Astrocyte (in vitro differentiated cells and primary cell): ENCODE results near the gene PI16. TPM values are rescaled to one million over a fixed set of nuclear protein-coding genes. Genes with fewer than 3 reads are reported as not detected.
A peak's percentile ranks its signal among the peaks of the same experiment; 100 is the strongest.

Experiments
- DNase-seq: peaks from one replicate; pipeline ENCODE4 v3.0.0-alpha.2; 2010; ENCODE audit warnings: low read depth
- FAIRE-seq: peaks from 2 replicates; lab custom pipeline; 2011; peaks lifted over from hg19 to GRCh38; lab: Jason Lieb, UNC
- H2AFZ ChIP-seq: 2 replicates; pipeline ENCODE4 v1.6.0; 2012; ENCODE audit warnings: low read depth, low read length, inconsistent platforms
- H3K27ac ChIP-seq: 2 replicates; pipeline ENCODE4 v1.5.1; 2011; ENCODE audit warnings: low read depth, low read length, inconsistent platforms
- H3K27me3 ChIP-seq: 2 replicates; pipeline ENCODE4 v1.6.0; 2011; ENCODE audit warnings: low read length, inconsistent platforms; ENCODE audit not compliant: insufficient read depth
- H3K36me3 ChIP-seq: 2 replicates; pipeline ENCODE4 v1.5.1; 2011; ENCODE audit warnings: low read length, inconsistent platforms; ENCODE audit not compliant: insufficient read depth
- H3K4me1 ChIP-seq: 2 replicates; pipeline ENCODE4 v1.5.1; 2011; ENCODE audit warnings: low read length, inconsistent platforms; ENCODE audit not compliant: insufficient read depth
- H3K4me2 ChIP-seq: 2 replicates; pipeline ENCODE4 v1.6.0; 2012; ENCODE audit warnings: low read length, inconsistent platforms
- H3K4me3 ChIP-seq: 2 replicates; pipeline ENCODE4 v1.5.1; 2011; ENCODE audit warnings: low read depth, mild to moderate bottlenecking, low read length, inconsistent platforms; ENCODE audit not compliant: insufficient read depth
- H3K79me2 ChIP-seq: 2 replicates; pipeline ENCODE4 v1.6.0; 2012; ENCODE audit warnings: mild to moderate bottlenecking, low read length, inconsistent platforms; ENCODE audit not compliant: insufficient read depth
- H3K9ac ChIP-seq: 2 replicates; pipeline ENCODE4 v1.6.0; 2012; ENCODE audit warnings: mild to moderate bottlenecking, low read length, inconsistent platforms
- H3K9me3 ChIP-seq: 2 replicates; pipeline ENCODE4 v1.5.1; 2012; ENCODE audit warnings: low read depth, mild to moderate bottlenecking, low read length, inconsistent platforms; ENCODE audit not compliant: insufficient read depth
- H4K20me1 ChIP-seq: 2 replicates; pipeline ENCODE4 v1.6.0; 2012; ENCODE audit warnings: low read length, inconsistent platforms; ENCODE audit not compliant: insufficient read depth
- H3K27ac Mint-ChIP-seq: one replicate; pipeline ENCODE4 v1.8.0; 2021; ENCODE audit warnings: mild to moderate bottlenecking, mixed read lengths; ENCODE audit not compliant: unreplicated experiment
- H3K27me3 Mint-ChIP-seq: one replicate; pipeline ENCODE4 v1.8.0; 2021; ENCODE audit warnings: low read depth, mixed read lengths; ENCODE audit not compliant: unreplicated experiment
- H3K36me3 Mint-ChIP-seq: one replicate; pipeline ENCODE4 v1.8.0; 2021; ENCODE audit warnings: low read depth, mixed read lengths; ENCODE audit not compliant: unreplicated experiment
- H3K4me1 Mint-ChIP-seq: one replicate; pipeline ENCODE4 v1.8.0; 2021; ENCODE audit warnings: low read depth, mixed read lengths; ENCODE audit not compliant: unreplicated experiment
- H3K4me3 Mint-ChIP-seq: one replicate; pipeline ENCODE4 v1.8.0; 2021; ENCODE audit warnings: mild to moderate bottlenecking, moderate library complexity, mixed read lengths; ENCODE audit not compliant: unreplicated experiment
- H3K9me3 Mint-ChIP-seq: one replicate; pipeline ENCODE4 v1.8.0; 2021; ENCODE audit warnings: mild to moderate bottlenecking, mixed read lengths; ENCODE audit not compliant: unreplicated experiment
- CTCF ChIP-seq: IDR thresholded peaks from 2 replicates; pipeline ENCODE4 v1.5.1; 2011; ENCODE audit warnings: low read depth, mild to moderate bottlenecking, inconsistent platforms, low read length, moderate library complexity; ENCODE audit not compliant: insufficient read depth
- EZH2 ChIP-seq: IDR thresholded peaks from 2 replicates; pipeline ENCODE4 v1.6.1; 2012; ENCODE audit warnings: mild to moderate bottlenecking, low read length, inconsistent platforms; ENCODE audit not compliant: insufficient read depth
- total RNA-seq: library from RNA; stranded (reverse); gene quantifications from 2 replicates; pipeline ENCODE4 v1.2.1, GENCODE V29; 2021

PI16 gene
- total RNA-seq, 1 donor from 2014 or later: not detected

- H4K20me1 ChIP-seq: no peaks in the 10 kb centered on the region
- no peak overlapping the region for H3K27ac Mint-ChIP-seq
- peaks cover 10% of the 10 kb centered on the region for H3K36me3 ChIP-seq
- H3K27me3 ChIP-seq: no peaks in the 10 kb centered on the region
- no peaks in the 10 kb centered on the region for H3K27me3 Mint-ChIP-seq
- no peak overlapping the region for H3K4me2 ChIP-seq
- H3K9me3 ChIP-seq: no peaks in the 10 kb centered on the region
- TF ChIP-seq CTCF (no peak), EZH2 (no peak)
- peaks cover 45% of the 10 kb centered on the region for H3K4me1 Mint-ChIP-seq
- H3K4me3 ChIP-seq: no peak overlapping the region
- no peak overlapping the region for H3K27ac ChIP-seq
- DNase-seq: no peak
- H3K9me3 Mint-ChIP-seq: no peaks in the 10 kb centered on the region
- peaks cover 22% of the 10 kb centered on the region for H3K4me1 ChIP-seq
- H3K36me3 Mint-ChIP-seq: peaks cover 3% of the 10 kb centered on the region
- H2AFZ ChIP-seq: no peak overlapping the region
- no peak for FAIRE-seq
- H3K79me2 ChIP-seq: no peaks in the 10 kb centered on the region
- no peak overlapping the region for H3K4me3 Mint-ChIP-seq
- no peak overlapping the region for H3K9ac ChIP-seq
Measured at GRCh38 chr6:36928547-36928918, 26.0 kb upstream of the PI16 start.

GRCh38 chr6:36929152-36929551, 25.4 kb upstream of the PI16 start:
- Mint-ChIP-seq H3K4me1 (peaks cover 41% of the 10 kb centered on the region), H3K27me3 (no peaks in the 10 kb centered on the region), H3K4me3 (no peak overlapping the region), H3K27ac (no peak overlapping the region), H3K36me3 (peaks cover 3% of the 10 kb centered on the region), H3K9me3 (no peaks in the 10 kb centered on the region)
- Histone ChIP-seq H3K4me1 (peaks cover 21% of the 10 kb centered on the region), H3K36me3 (peaks cover 10% of the 10 kb centered on the region), H3K27me3 (no peaks in the 10 kb centered on the region), H4K20me1 (no peaks in the 10 kb centered on the region), H3K4me3 (no peak overlapping the region), H3K27ac (no peak overlapping the region), H2AFZ (no peak overlapping the region), H3K9ac (no peak overlapping the region), H3K79me2 (no peaks in the 10 kb centered on the region), H3K4me2 (no peak overlapping the region), H3K9me3 (no peaks in the 10 kb centered on the region)
- FAIRE-seq (no peak), DNase-seq (no peak)
- TF ChIP-seq CTCF (no peak), EZH2 (no peak)

GRCh38 chr6:36929607-36930006, 24.9 kb upstream of the PI16 start:
- Histone ChIP-seq H3K27ac (no peak overlapping the region), H3K9me3 (no peaks in the 10 kb centered on the region), H3K27me3 (no peaks in the 10 kb centered on the region), H3K4me1 (peaks cover 18% of the 10 kb centered on the region), H3K36me3 (peaks cover 10% of the 10 kb centered on the region), H3K79me2 (no peaks in the 10 kb centered on the region), H3K4me3 (no peak overlapping the region), H3K4me2 (peak overlapping the region; percentile 45), H3K9ac (no peak overlapping the region), H4K20me1 (no peaks in the 10 kb centered on the region), H2AFZ (no peak overlapping the region)
- peaks cover 36% of the 10 kb centered on the region for H3K4me1 Mint-ChIP-seq
- TF ChIP-seq EZH2: no peak
- TF ChIP-seq CTCF: no peak
- FAIRE-seq: peak; percentile 20
- H3K36me3 Mint-ChIP-seq: peaks cover 3% of the 10 kb centered on the region
- H3K9me3 Mint-ChIP-seq: no peaks in the 10 kb centered on the region
- peak; percentile 57 for DNase-seq
- H3K4me3 Mint-ChIP-seq: no peak overlapping the region
- H3K27me3 Mint-ChIP-seq: no peaks in the 10 kb centered on the region
- no peak overlapping the region for H3K27ac Mint-ChIP-seq
